ENCODE measurements around the gene TBC1D1. TPM values are rescaled to one million over a fixed set of nuclear protein-coding genes. Genes with fewer than 3 reads are reported as not detected.
"Not testable (repeated sequence)": the region's sequence is repeated elsewhere in the genome, so short reads cannot be mapped to it uniquely, and the experiment has no call there.

Gene TBC1D1
- total RNA-seq, 1 donor from 2014 or later, result 121 TPM

GRCh38 chr4:37922328-37922727 is 31.4 kb downstream of the TBC1D1 start:
- no peak for DNase-seq (ENCODE audit: low read depth, low spot score)

DNA sequence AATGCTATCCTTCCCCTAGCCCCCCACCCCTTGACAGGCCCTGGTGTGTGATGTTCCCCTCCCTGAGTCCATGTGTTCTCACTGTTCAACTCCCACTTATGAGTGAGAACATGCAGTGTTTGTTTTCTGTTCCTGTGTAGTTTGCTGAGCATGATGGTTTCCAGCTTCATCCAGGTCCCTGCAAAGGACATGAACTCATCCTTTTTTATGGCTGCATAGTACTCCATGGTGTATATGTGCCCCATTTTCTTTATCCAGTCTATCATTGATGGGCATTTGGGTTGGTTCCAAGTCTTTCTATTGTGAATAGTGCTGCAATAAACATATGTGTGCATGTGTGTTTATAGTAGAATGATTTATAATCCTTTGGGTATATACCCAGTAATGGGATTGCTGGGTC is 32.2 kb downstream of the TBC1D1 start:
- not testable (repeated sequence) for DNase-seq (ENCODE audit: low read depth, low spot score)

- no peak for DNase-seq (ENCODE audit: low read depth, low spot score)
Measured at GRCh38 chr4:37924946-37925345, 34.1 kb downstream of the TBC1D1 start.

DNA sequence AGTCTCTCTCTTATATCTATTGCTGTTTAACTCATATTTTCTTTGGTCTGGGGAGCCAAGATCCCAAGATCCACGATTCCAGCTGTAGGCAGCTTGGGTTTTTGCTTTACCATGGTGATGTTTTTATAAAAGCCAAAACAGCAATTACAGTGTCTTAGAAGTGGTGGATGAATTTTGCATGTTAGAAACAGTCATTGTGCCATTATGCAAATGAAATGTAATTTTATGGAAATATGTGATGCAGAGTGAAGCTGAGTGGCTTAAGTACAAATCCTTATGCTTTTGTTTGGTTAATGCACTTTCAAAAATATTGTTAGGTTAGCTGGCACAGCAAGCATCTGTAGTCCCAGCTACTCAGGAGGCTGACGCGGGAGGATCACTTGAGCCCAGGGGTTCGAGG is 36.5 kb downstream of the TBC1D1 start:
- no peak for DNase-seq (ENCODE audit: low read depth, low spot score)

DNA sequence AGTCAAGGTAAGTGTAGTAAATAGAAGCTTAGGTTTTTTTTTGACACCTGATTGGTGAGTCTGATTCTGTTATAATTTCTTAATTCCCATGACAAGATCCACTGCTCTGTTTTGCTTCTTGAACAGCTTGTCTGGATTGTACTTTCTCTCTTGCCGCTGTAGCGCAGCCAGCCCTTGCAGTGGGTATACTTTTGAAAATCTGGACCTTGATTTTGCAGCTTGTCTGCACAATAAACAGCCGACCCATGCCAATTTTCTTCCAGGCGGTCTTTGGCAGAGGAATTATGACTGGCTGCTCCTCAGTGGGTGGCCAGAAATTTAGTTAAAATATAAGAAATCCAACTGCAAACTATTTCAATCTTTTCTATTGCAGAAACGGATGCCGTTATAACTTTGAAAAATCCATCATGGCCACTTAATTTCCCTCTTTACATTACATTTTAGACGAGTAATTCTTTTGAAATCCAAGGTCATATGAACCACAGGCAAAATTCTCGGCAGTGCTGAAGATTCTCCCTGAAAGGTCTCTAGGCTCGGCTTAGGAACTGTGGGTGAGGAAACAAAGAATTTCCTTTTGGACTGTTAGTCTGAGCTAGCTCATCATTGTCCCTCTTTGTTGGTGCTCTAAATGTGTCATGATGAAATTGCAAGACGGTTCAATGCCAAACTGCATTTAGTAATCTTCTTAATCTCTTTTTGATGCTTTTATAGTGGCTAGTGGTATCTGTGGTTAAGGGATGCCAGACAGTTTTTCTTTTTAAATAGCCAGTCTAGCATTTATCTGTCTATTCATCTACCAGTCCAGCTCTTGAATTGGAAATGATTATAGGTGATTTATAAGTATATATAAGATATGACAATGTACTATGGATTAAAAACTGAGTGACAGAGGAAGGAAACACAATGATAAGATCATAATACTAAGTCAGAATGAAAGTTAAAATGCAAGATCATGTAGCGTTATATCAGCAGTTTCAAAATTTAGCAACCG is 37.8 kb downstream of the TBC1D1 start:
- no peak for DNase-seq (ENCODE audit: low read depth, low spot score)

GRCh38 chr4:37934096-37934495 is 43.2 kb downstream of the TBC1D1 start:
- DNase-seq (ENCODE audit: low read depth, low spot score), result no peak

- no peak for DNase-seq (ENCODE audit: low read depth, low spot score)
Measured at GRCh38 chr4:37934609-37935008, 43.7 kb downstream of the TBC1D1 start.

- DNase-seq (ENCODE audit: low read depth, low spot score), result no peak
Measured at GRCh38 chr4:37935026-37935425, 44.1 kb downstream of the TBC1D1 start.

DNA sequence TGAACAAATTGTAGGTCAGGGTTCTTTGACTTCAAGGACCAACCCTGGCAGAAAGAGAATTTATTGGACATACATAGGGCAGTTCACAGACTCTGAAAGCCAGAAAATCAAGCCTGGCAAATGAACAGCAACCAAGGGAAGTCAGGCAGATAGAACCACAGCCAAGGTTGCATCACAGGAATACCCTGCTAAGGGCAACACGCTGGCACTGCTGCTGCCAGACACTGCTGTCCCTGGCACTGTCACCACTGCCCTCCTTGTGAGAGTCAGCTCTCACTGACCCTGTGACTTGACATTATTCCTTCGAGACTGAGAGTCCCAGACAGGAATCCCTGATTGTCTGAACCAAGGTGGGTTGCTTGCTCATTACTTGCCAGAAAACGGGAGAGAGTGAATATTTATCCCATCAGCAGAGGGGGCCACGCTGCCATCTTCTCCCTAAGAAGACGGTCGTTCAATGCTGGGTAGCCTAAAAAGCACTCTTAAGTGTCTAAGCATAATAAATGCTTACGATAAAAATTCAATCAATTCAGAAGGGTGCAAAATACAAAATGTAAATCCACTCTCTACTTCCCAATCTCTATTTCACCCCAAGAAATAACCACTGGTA is 46.1 kb downstream of the TBC1D1 start:
- no peak for DNase-seq (ENCODE audit: low read depth, low spot score)

GRCh38 chr4:37938208-37938607 is 47.3 kb downstream of the TBC1D1 start:
- DNase-seq (ENCODE audit: low read depth, low spot score), result no peak

DNA sequence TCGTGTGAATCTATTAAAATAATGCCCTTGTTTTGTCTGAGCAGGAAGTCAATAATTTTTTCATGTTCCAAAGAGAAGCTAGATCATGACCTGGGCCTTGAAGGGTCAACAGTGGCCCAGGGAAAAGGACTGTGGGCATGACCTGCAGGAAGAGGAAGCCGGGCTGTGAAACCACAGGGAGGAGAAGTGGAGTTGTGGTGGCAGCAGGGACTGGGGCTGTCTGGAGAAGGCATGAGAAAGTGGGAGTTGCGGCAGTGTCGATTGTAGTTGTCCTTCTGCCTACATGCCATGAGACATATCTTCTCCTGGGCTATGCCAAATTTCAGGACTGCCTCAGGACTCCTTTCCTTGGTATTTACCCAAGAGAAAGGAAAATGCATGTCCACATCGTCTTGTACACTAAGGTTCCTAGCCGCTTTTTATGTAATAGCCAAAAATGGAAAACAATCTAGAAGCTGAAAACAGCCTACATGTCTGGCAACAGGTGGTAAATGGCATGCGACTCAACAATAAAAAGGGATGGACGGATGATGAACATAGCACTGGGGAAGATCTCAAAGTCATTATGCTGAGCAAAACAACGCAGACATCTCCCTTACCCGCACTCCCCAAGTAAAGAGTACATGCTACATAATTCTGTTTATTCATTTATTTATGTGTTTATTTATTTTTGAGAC is 55.8 kb downstream of the TBC1D1 start:
- no peak for DNase-seq (ENCODE audit: low read depth, low spot score)

DNA sequence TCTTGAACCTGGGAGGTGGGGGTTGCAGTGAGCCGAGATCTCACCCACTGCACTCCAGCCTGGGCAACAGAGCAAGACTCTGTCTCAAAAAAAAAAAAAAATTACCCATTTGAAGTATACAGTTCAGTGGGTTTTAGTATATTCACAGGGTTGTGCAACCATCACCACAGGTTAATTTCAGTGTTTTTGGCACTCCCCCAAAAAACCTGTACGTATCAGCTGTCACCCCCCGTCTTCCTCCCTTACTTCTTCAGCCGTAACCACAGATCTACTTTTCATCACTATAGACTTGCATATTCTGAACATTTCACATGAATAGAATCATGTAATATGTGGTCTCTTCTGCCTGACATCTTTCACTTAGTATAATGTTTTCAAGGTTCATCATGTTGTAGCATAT is 57.7 kb downstream of the TBC1D1 start:
- DNase-seq (ENCODE audit: low read depth, low spot score), result no peak

- no peak for DNase-seq (ENCODE audit: low read depth, low spot score)
Measured at GRCh38 chr4:37949636-37950426, 58.9 kb downstream of the TBC1D1 start.

GRCh38 chr4:37951461-37952352 is 60.8 kb downstream of the TBC1D1 start:
- no peak for DNase-seq (ENCODE audit: low read depth, low spot score)

- DNase-seq (ENCODE audit: low read depth, low spot score), result no peak
Measured at GRCh38 chr4:37953156-37953555, 62.3 kb downstream of the TBC1D1 start.

DNA sequence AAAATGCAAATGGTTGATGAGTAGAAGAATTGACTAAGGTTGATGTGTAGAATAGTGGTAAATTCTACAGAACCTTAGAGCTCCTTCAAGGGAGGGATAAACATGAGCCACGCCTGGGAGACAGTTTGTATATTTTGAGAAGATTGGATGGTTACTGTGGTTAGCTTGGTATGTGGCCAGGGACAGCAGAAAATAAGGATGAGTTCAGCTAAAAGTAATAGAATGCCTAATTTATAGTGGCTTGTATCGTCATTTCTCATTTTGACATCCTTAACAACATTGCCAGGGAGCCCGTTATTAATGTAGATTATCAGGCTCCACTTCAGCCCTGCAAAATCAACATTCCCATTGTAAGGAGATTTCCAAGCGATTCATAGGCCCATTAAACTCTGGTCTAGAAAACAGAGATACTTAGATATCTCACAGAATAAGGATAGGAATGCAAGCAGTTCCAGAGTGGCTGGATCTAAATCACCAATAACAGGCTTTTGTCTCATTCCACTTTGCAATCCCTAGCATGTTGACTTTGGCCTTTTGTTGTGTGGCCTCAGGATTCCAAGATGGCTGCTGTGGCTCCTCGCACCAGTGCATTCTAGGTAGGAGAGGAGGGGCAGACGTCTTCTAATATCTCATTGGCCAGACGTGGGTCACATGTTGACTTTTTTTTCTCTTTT is 62.9 kb downstream of the TBC1D1 start:
- no peak for DNase-seq (ENCODE audit: low read depth, low spot score)

DNA sequence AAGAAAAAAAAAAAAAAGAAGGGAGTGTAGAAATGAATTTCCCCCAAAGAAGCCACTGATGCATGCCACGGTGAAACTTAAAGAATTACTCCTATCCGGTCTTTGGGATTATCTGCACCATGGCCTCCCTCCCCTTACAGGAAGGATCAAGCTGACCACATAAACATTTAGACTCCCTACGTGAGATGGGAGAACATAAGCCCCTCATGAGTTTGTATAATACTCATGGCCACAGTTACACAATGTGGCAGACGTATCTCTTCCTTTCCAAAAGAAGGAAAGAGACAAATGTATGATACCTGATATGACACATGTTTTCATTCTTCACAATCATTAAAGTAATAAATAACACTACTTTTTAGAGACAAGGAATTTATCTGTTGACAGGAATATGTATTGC is 66.1 kb downstream of the TBC1D1 start:
- DNase-seq (ENCODE audit: low read depth, low spot score), result no peak

- no peak for DNase-seq (ENCODE audit: low read depth, low spot score)
Measured at GRCh38 chr4:37958932-37959331, 68.0 kb downstream of the TBC1D1 start.

DNA sequence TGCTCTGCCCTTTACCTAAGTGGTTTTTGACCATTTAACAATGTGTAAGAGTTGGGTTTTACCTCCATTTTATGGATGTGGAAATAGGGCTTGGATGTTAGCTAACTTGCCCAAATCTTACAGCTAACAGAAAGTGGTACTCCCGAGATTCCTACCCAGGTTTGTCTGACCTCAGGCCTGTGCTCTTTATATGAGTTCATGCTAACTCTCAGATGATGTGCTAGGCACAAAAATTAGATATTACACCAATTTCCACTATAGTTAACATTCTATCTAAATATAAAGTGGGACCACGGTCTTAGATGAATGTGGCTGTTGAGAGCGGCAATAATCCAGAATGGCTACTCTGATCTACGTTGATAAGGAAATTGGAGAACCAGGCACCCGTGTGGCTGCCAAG is 69.2 kb downstream of the TBC1D1 start, which contains the start of gene PTTG2:
Gene PTTG2 (plus strand): TSS at position 301 of the 400 bp plus-strand sequence. CDS start 37 bp downstream, at position 338.
- no peak for DNase-seq (ENCODE audit: low read depth, low spot score)
